HG03378 (cell line): Measurements from ENCODE around the gene KCTD13.
"Not testable (repeated sequence)": the region's sequence is repeated elsewhere in the genome, so short reads cannot be mapped to it uniquely, and the experiment has no call there.

Experiments used
- ATAC-seq: cut with Tn5 transposase; IDR thresholded peaks from one replicate; pipeline ENCODE4 v1.9.1; 2021; ENCODE audit warnings: mild to moderate bottlenecking, moderate library complexity; ENCODE audit not compliant: unreplicated experiment

The KCTD13 gene

GRCh38 chr16:29908719-29909220 is 17.3 kb downstream of the KCTD13 start:
- no peak for ATAC-seq

GRCh38 chr16:29907973-29908372 is 18.1 kb downstream of the KCTD13 start:
- no peak for ATAC-seq

- ATAC-seq = no peak
These were observed 19.3 kb downstream of the KCTD13 start for GRCh38 chr16:29906520-29907244.

GRCh38 chr16:29905668-29906067 is 20.4 kb downstream of the KCTD13 start:
- ATAC-seq = no peak

- no peak for ATAC-seq
These were observed 21.1 kb downstream of the KCTD13 start for GRCh38 chr16:29904947-29905346.

GRCh38 chr16:29903590-29903989 is 22.4 kb downstream of the KCTD13 start:
- ATAC-seq = no peak

GRCh38 chr16:29901607-29901945 is 24.4 kb downstream of the KCTD13 start:
- no peak for ATAC-seq

- ATAC-seq = no peak
These were observed 25.0 kb downstream of the KCTD13 start for GRCh38 chr16:29900888-29901606.

GRCh38 chr16:29900102-29900887 is 25.7 kb downstream of the KCTD13 start, which contains the start of gene ASPHD1:
Gene ASPHD1, plus strand, starts transcription at chr16:29900488. Its CDS starts 484 bp downstream, at chr16:29900972.
- no peak for ATAC-seq

- no peak for ATAC-seq
These were observed 26.4 kb downstream of the KCTD13 start, which contains the start of gene SEZ6L2 for GRCh38 chr16:29899516-29900101. Gene SEZ6L2, minus strand, starts transcription at chr16:29899550. Its CDS starts 531 bp downstream, at chr16:29899019.

- ATAC-seq = no peak
These were observed 27.1 kb downstream of the KCTD13 start for GRCh38 chr16:29898804-29899515.

GRCh38 chr16:29898135-29898803 is 27.8 kb downstream of the KCTD13 start:
- ATAC-seq = no peak

GRCh38 chr16:29897333-29897732 is 28.7 kb downstream of the KCTD13 start:
- no peak for ATAC-seq

GRCh38 chr16:29896841-29897240 is 29.2 kb downstream of the KCTD13 start:
- no peak for ATAC-seq

- no peak for ATAC-seq
These were observed 31.7 kb downstream of the KCTD13 start for GRCh38 chr16:29894352-29894751.

- ATAC-seq = no peak
These were observed 32.5 kb downstream of the KCTD13 start for GRCh38 chr16:29893553-29893952.

- ATAC-seq = no peak
These were observed 33.6 kb downstream of the KCTD13 start for GRCh38 chr16:29892458-29892813.

- ATAC-seq = no peak
These were observed 34.2 kb downstream of the KCTD13 start for GRCh38 chr16:29891525-29892457.

- ATAC-seq = not testable (repeated sequence)
These were observed 36.7 kb downstream of the KCTD13 start for GRCh38 chr16:29889372-29889771.
